Stimulated activated CD4-positive, alpha-beta T cell treated with anti-CD3 and anti-CD28 coated beads, Interleukin-15, amount 100 ng/mL, for 48 hours (primary cell): ENCODE data around the gene CHTF18.
A peak's percentile ranks its signal among the peaks of the same experiment; 100 is the strongest.
"Not testable (repeated sequence)": the region's sequence is repeated elsewhere in the genome, so short reads cannot be mapped to it uniquely, and the experiment has no call there.

ENCODE experiments used
- DNase-seq, 2 donors: peaks; one replicate each; pipeline ENCODE4 v3.0.0-alpha.2; 2020; ENCODE audit warnings: low read depth in 2 of 2

CHTF18 gene

GRCh38 chr16:776298-776697 lies 12.1 kb upstream of the CHTF18 start:
- DNase-seq, result not testable (repeated sequence)

- no peak for DNase-seq
Observed at GRCh38 chr16:776824-777223, 11.6 kb upstream of the CHTF18 start.

GRCh38 chr16:777826-778225 lies 10.6 kb upstream of the CHTF18 start:
- DNase-seq, result no peak

GRCh38 chr16:778447-778846 lies 10.0 kb upstream of the CHTF18 start:
- DNase-seq, result no peak

GRCh38 chr16:778909-779527 lies 9.4 kb upstream of the CHTF18 start:
- DNase-seq, result no peak

- DNase-seq, result no peak
Observed at GRCh38 chr16:779561-779960, 8.9 kb upstream of the CHTF18 start.

GRCh38 chr16:780296-780695 lies 8.1 kb upstream of the CHTF18 start:
- DNase-seq, result no peak

- DNase-seq, result no peak
Observed at GRCh38 chr16:781346-782010, 6.9 kb upstream of the CHTF18 start.

GRCh38 chr16:782258-782657 lies 6.2 kb upstream of the CHTF18 start:
- DNase-seq, result no peak

GRCh38 chr16:782766-783403 lies 5.5 kb upstream of the CHTF18 start:
- no peak for DNase-seq

- DNase-seq, result no peak
Observed at GRCh38 chr16:783404-784161, 4.8 kb upstream of the CHTF18 start.

- DNase-seq, result no peak
Observed at GRCh38 chr16:784431-784830, 4.0 kb upstream of the CHTF18 start.

GRCh38 chr16:785563-786535 lies 2.6 kb upstream of the CHTF18 start:
- peak; percentile 50 to 78 for DNase-seq

GRCh38 chr16:787321-787966 lies 976 bp upstream of the CHTF18 start:
- no peak for DNase-seq

- no peak for DNase-seq
Observed at GRCh38 chr16:787978-788398, 432 bp upstream of the CHTF18 start, which contains the start of gene RPUSD1. TSS of gene RPUSD1 (minus strand) at chr16:788381. CDS start at chr16:787737, 644 bp downstream.

- DNase-seq, result no peak
Observed at GRCh38 chr16:789191-789850, 901 bp downstream of the CHTF18 start.

- DNase-seq, result no peak
Observed at GRCh38 chr16:790086-790485, 1.7 kb downstream of the CHTF18 start.

- DNase-seq, result no peak
Observed at GRCh38 chr16:791131-791530, 2.7 kb downstream of the CHTF18 start.

- no peak for DNase-seq
Observed at GRCh38 chr16:792221-792995, 4.0 kb downstream of the CHTF18 start.
